Pericardium fibroblast (primary cell): ENCODE measurements around the gene NUDT5. TPM values are rescaled to one million over a fixed set of nuclear protein-coding genes. Genes with fewer than 3 reads are reported as not detected.

Source experiments
- total RNA-seq: library from RNA; depleted of rRNA; stranded (reverse); fragments of >200 nt; gene quantifications from 2 replicates; pipeline ENCODE4 v1.2.3, GENCODE V29; 2015

NUDT5 gene
- 47.8 and 66.6 TPM in 2 replicates for total RNA-seq

DNA sequence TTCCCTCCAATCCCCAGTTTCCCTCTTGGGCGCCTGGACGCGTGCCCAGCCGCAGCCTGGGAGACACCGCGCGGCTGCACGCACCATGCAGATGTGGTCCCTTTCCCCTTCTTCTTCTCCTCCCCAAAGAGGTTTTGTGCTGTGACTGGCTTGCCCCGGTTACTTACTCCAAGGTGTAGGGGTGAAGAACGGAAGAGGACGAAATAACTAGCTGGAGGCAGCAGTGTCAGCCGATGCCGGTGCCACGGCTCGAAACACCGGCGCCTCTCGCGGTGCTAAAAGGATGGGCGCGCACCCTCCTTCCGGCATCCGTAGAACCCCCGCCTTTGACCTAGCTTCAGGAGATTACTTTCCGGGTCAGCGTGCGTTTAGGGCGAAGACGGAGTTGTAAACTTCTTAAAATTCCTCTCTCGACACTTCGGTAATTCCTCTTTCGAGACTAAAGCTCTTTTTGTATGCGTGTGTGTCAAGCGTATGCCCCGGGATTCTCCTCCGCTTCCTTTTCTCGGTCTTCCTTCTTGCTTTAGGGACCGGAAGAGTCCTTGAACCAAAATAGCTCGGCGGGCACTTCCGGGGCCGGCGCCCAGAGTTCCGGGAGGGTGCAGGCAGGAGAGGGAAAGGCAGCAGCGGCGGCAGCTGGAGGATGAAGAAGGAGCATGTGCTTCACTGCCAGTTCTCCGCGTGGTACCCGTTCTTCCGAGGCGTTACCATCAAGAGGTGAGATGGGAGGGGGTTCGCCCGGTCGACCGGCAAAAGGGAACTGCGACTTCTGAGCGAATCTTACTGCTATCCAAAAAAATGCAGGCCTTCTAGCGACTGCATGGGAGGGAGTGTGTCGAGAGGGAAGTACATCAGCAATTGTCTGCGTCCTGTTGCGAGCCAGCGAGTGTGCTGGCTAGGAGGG, at the start of gene NUDT5, which contains the start of gene CDC123:
Gene NUDT5, minus strand, starts transcription at position 289 of the 904 bp plus-strand sequence. CDS start 9,600 bp downstream, outside the sequence.
Gene CDC123, plus strand, starts transcription at position 586 of the 904 bp plus-strand sequence. Its CDS starts 58 bp downstream, at position 644.

DNA sequence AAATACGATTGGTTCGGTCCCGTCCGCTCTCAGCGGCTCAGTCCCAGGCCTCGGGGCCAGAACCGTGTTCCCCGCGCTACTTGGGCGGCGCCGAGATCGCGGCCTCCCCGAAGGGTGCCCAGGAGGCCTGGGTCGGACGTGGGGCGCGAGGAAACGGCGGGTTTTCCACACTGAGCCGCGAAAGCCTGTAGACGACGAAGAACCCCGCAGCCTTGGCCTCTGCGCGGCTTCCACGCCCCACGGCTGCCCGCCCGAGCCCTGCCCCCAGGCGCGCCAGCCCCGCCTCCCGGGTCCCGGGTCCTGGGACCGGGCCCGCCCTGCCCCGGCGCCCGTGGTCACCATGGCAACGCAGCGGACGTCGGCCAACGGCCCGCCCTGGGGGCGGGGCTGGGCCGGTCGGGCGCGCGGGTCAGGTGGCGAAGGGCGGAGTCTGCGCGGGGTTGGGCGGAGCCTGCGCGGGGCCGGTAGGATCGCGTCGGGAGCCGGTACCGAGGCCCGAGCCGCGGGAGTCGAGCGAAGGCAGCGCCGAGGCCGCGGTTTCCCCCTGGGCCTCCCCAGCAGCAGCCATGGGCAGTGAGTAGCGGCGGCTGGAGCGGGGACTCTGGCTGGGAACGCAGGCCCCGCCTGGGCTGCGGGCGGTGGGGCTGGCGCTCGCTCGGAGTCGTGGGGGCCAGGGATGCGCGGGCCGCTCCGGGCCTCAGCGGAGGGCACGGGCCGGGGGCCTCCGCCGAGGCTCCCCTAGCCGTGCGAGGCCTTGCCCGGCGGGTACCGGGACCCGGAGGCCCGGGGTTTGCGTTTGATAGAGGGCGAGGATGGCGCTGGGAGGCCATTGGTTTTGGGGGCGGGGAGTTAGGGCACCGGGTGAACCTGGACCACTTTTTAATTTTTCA, 66.2 kb downstream of the NUDT5 start, which contains the start of gene SEC61A2:
Gene SEC61A2, plus strand, starts transcription at position 456 of the 890 bp plus-strand sequence. Its CDS starts 111 bp downstream, at position 567.

Other genes with a start within 250 kb of the NUDT5 start
- gene UPF2, start 153.1 kb downstream of the NUDT5 start, total RNA-seq = 6.8 and 9.4 TPM in 2 replicates
- gene DHTKD1, start 126.9 kb downstream of the NUDT5 start, total RNA-seq = 9.1 and 9.7 TPM in 2 replicates
- gene SEC61A2, start 66.2 kb downstream of the NUDT5 start, total RNA-seq = 4.6 and 39.7 TPM in 2 replicates
- 69.4 and 83.2 TPM in 2 replicates for gene CDC123, start 297 bp upstream of the NUDT5 start, total RNA-seq
- 1.3 and 1.6 TPM in 2 replicates for gene CAMK1D, start 153.7 kb upstream of the NUDT5 start, total RNA-seq